Measurements from ENCODE around the gene ACTBL2.

The ACTBL2 gene

GRCh38 chr5:57505272-57506200 is 22.9 kb upstream of the ACTBL2 start:
- H3K27me3 ChIP-seq (ENCODE audit: insufficient read depth, low read depth, severe bottlenecking), result no peaks in the 10 kb centered on the region
- no peaks in the 10 kb centered on the region for H3K36me3 ChIP-seq
- no peaks in the 10 kb centered on the region for H3K9me3 ChIP-seq (ENCODE audit: severe bottlenecking)
- TF ChIP-seq, protein P1, sequence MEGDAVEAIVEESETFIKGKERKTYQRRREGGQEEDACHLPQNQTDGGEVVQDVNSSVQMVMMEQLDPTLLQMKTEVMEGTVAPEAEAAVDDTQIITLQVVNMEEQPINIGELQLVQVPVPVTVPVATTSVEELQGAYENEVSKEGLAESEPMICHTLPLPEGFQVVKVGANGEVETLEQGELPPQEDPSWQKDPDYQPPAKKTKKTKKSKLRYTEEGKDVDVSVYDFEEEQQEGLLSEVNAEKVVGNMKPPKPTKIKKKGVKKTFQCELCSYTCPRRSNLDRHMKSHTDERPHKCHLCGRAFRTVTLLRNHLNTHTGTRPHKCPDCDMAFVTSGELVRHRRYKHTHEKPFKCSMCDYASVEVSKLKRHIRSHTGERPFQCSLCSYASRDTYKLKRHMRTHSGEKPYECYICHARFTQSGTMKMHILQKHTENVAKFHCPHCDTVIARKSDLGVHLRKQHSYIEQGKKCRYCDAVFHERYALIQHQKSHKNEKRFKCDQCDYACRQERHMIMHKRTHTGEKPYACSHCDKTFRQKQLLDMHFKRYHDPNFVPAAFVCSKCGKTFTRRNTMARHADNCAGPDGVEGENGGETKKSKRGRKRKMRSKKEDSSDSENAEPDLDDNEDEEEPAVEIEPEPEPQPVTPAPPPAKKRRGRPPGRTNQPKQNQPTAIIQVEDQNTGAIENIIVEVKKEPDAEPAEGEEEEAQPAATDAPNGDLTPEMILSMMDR (IDR thresholded peaks at IDR 0.05; ENCODE audit: low read depth, low read length), result no peak
- H3K4me3 ChIP-seq (ENCODE audit: low read depth, low read length), result peak overlapping the region; percentile 19; the same call in 1 of the 2 replicates
- no peak overlapping the region for H3K27ac ChIP-seq
- peak; percentile 74 for DNase-seq

DNA sequence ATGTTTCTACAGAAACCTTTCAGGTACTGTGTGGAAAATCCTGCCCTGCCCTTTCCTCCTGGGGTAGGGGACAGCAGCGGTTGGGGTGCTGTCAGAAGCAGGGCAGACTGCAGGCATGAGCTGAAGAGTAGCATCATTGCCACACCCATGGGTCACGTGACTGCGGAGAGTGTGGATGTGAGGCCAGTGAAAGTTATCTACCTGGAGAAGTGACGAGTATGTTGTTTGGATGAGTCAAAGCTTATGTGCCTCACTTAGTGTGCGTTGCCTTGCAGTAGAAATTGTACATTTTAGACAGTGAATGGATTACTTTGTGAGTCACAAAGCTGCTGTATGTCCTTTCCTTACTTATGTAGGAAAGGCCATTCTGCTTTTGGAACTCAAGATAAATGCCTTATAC is 21.7 kb upstream of the ACTBL2 start:
- Histone ChIP-seq H3K9me3 (ENCODE audit: severe bottlenecking) (no peaks in the 10 kb centered on the region), H3K27ac (no peak overlapping the region), H3K4me3 (ENCODE audit: low read depth, low read length) (no peak overlapping the region), H3K27me3 (ENCODE audit: insufficient read depth, low read depth, severe bottlenecking) (no peaks in the 10 kb centered on the region), H3K36me3 (no peaks in the 10 kb centered on the region)
- DNase-seq, result no peak
- TF ChIP-seq, protein P1 (IDR thresholded peaks at IDR 0.05; ENCODE audit: low read depth, low read length), result no peak

GRCh38 chr5:57503433-57503832 is 20.8 kb upstream of the ACTBL2 start:
- DNase-seq, result no peak
- H3K27ac ChIP-seq, result no peak overlapping the region
- H3K9me3 ChIP-seq (ENCODE audit: severe bottlenecking), result no peaks in the 10 kb centered on the region
- TF ChIP-seq, protein P1 (IDR thresholded peaks at IDR 0.05; ENCODE audit: low read depth, low read length), result no peak
- H3K36me3 ChIP-seq, result no peaks in the 10 kb centered on the region
- no peak overlapping the region for H3K4me3 ChIP-seq (ENCODE audit: low read depth, low read length)
- H3K27me3 ChIP-seq (ENCODE audit: insufficient read depth, low read depth, severe bottlenecking), result no peaks in the 10 kb centered on the region

- no peak overlapping the region for H3K27ac ChIP-seq
- H3K9me3 ChIP-seq (ENCODE audit: severe bottlenecking), result no peaks in the 10 kb centered on the region
- no peak overlapping the region for H3K4me3 ChIP-seq (ENCODE audit: low read depth, low read length)
- DNase-seq, result no peak
- H3K36me3 ChIP-seq, result no peaks in the 10 kb centered on the region
- TF ChIP-seq, protein P1 (IDR thresholded peaks at IDR 0.05; ENCODE audit: low read depth, low read length), result no peak
- H3K27me3 ChIP-seq (ENCODE audit: insufficient read depth, low read depth, severe bottlenecking), result no peaks in the 10 kb centered on the region
These were observed 19.0 kb upstream of the ACTBL2 start for GRCh38 chr5:57501414-57502201.

DNA sequence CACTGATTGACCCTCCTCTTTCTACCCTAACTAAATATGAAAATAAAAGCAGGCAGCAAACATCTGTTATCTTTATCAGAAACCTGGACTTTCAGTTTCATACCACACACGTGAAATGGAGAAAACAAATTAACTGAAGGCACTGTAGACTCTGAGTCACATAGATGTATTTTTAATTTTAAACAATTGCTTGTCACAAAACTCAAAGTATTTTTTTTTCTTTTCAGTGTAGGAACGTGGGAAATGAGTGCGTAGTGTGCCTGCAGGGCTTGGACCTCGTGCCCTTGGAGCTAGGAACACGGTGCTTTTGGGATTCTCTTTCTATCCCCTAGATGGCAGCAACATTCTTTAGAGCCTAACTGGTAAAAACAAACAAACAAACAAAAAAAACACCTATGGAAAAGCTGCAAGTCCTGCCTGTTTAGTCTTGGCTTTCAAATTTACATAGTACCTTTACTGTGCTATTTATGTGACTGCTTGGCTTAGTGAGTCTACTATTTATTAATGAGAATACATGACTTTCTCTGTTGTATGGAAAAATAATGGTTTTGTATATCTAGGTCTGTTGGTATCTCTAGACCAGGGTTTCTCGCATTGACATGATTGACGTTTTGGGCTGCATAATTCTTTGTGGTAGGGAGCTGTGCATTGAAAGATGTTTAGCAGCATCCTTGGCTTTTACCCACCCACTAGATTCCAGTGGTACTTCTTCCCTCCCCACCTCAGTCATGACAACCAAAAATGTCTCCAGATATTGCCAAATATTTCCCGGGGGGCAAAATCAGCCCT is 16.8 kb upstream of the ACTBL2 start:
- no peaks in the 10 kb centered on the region for H3K9me3 ChIP-seq (ENCODE audit: severe bottlenecking)
- H3K4me3 ChIP-seq (ENCODE audit: low read depth, low read length), result no peak overlapping the region
- TF ChIP-seq, protein P1 (IDR thresholded peaks at IDR 0.05; ENCODE audit: low read depth, low read length), result peak; percentile 64
- DNase-seq, result no peak
- H3K36me3 ChIP-seq, result no peaks in the 10 kb centered on the region
- no peak overlapping the region for H3K27ac ChIP-seq
- no peaks in the 10 kb centered on the region for H3K27me3 ChIP-seq (ENCODE audit: insufficient read depth, low read depth, severe bottlenecking)

Data from WERI-Rb-1 (cell line).